Cardiac septum (tissue), 1 donor: ENCODE data around the gene IL26. TPM values are rescaled to one million over a fixed set of nuclear protein-coding genes. Genes with fewer than 3 reads are reported as not detected.
"Not testable (repeated sequence)": the region's sequence is repeated elsewhere in the genome, so short reads cannot be mapped to it uniquely, and the experiment has no call there.

Experiments used
- DNase-seq: peaks from one replicate; pipeline ENCODE4 v3.0.0-alpha.2; 2020; ENCODE audit warnings: low spot score
- intact Hi-C: fragments of 100-400 bp; cut with DNase I; formaldehyde crosslinking; loops from one replicate; pipeline ENCODE4 v1.14.0; 2022
- total RNA-seq: library from RNA; stranded (reverse); fragmentation: NEBNext Ultra II Directional; extraction: Animal tissue kit (Norgen Biotek cat#: 25700); gene quantifications from one replicate; pipeline ENCODE4 v1.2.1, GENCODE V29; 2021
- donor health status: DM: no; HTN: no; CAD: no.

Gene IL26
- total RNA-seq, 1 donor from 2014 or later: not detected

DNA sequence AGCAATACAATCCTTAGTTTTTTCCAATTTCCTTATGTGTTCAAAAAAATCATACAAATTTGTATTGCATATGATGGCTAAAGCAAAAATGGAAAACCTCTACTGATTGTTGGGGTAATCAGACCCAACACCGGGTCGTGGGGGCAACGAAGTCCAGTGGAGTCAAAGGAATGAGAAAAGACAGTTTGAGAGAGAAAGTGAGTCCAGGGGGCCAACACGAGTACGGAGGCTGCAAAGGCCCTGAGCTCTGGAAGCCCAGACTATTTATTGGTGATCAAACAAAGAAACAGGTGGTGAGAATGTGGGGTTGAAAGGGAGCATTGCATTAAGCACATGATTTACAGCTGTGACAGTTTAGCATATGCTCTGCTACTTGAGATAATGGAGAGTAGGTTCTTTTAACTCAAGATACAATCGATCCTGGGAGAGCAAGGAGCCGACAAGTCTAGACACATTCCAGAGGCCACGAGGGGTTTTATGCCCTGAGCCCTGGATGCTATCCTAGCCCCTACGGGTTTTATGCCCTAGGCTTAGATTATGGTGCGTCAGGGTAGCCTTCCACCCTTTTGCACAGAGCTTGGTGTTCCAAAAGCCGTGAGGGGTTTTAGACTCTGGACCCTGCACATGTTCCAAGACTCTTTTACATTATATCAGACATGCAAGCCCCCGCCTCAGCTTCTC lies 16.4 kb downstream of the IL26 start:
- DNase-seq, intact Hi-C loops: not testable (repeated sequence)

GRCh38 chr12:68207276-68207675 lies 18.3 kb downstream of the IL26 start:
- intact Hi-C loops: no loop called here

DNA sequence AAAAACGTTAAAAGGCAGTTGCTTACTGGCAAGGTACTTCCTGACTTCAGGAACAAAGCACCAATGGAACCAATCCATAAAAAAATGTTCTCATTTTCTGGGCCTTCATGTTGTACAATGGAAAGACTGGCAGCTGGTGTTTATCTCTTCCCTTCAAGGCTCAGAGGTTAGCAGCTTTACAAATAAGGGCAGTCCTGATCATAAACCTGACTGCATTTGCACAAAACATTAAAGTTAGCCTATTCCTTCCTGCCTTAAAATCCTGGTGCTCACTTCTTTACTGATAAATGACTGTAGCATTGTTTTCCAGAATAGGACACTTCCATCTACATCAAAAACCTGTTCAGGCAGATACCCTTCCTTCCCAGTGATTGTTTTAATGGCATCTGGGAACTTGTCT lies 19.2 kb downstream of the IL26 start:
- no peak for DNase-seq

More at GRCh38 chr12:68207276-68207675, 18.3 kb downstream of the IL26 start:
- no peak for DNase-seq

GRCh38 chr12:68203460-68203875 lies 22.1 kb downstream of the IL26 start:
- no peak for DNase-seq
- intact Hi-C loops: no loop called here

More for the DNA sequence above, 19.2 kb downstream of the IL26 start:
- intact Hi-C loops: no loop called here

DNA sequence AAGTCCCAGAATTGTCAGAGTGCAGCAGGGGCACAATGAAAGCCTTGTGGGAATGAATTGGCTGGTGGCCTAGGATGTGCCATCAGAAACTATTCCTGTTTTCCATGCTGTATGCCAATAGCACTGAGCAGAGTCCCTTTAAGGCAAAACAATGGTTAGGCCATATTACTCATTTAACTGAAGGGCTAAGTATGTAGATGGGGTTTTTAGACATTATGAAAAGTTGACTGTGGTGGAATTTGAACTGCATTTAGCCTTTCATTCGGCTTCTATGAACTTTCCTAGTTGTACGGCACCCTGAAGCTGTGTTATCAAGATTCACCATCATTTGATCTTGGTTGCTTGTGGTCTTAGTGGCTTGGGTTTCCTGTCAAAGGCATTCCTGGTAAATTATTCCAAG lies 24.8 kb downstream of the IL26 start:
- DNase-seq: no peak
- intact Hi-C loops: no loop called here

- DNase-seq: no peak
- intact Hi-C loops: no loop called here
Observed at GRCh38 chr12:68199127-68199526, 26.5 kb downstream of the IL26 start.

DNA sequence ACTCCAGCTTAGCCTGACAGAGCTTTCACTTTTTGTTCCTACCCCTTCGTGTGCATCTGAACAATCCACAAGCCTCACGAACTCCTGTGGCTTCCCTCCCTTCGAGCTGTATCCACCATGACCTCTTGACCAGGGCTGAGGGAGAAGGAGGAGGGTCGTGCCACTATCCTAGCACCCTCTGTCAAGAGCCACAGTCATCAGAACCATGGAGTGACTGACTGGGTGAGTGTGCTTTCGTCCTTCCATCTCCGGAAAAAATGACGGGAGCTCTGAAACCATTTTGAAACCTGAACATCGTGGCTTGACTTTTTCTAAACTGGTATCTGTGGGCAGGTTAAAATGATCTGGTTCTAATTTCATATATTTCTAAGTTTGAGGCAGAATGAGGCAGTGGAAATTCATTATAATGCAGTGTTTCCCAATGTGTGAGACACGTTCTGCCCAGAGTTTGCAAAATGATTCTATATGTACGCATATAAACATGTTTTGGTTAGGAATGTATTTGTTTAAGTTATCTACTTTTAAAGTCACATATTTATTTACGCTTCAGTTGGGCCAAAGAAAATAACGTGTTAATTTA lies 27.0 kb downstream of the IL26 start:
- no peak for DNase-seq
- intact Hi-C loops: no loop called here

DNA sequence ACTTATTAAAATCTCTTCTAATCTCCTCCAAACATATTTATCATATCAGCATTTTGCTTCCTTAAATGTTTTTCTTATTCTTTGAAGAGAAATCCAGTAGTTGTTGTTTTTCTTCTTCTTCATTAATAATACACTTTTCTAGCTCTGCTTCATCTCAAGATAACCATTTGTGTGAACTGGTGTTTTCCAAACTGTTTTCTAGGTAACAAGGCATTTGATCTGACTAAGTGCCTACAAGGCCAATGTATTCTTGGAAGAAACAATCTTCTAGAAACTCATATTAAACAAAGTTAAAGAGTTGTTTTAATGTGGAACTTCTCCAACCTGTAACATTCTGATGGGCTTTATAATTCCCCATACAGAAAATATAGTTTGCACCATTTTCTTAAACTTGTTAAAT lies 35.3 kb downstream of the IL26 start:
- no peak for DNase-seq
- intact Hi-C loops: no loop called here

DNA sequence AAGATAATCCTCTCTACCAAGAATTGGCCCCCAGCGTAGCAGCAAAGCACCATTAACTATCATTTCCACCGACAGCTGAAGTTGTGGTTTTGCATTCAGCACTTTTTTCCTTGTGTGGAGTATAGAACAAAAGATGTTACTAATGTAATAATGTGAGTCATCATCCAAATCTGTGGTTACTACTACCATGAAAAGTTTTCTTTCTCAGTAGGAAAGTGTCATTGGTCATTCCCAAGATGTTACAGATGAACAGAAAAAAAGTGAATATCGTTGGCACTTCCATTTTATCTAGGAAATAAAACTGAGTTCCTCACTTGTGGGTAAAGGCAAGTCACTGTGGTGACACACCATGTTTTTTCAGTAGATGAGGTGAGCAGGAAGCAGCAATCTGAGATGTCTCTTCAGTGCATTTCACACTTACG lies 35.8 kb downstream of the IL26 start:
- intact Hi-C loops: no loop called here
- DNase-seq: no peak

GRCh38 chr12:68185598-68185997 lies 40.0 kb downstream of the IL26 start:
- intact Hi-C loops: no loop called here
- DNase-seq: no peak

DNA sequence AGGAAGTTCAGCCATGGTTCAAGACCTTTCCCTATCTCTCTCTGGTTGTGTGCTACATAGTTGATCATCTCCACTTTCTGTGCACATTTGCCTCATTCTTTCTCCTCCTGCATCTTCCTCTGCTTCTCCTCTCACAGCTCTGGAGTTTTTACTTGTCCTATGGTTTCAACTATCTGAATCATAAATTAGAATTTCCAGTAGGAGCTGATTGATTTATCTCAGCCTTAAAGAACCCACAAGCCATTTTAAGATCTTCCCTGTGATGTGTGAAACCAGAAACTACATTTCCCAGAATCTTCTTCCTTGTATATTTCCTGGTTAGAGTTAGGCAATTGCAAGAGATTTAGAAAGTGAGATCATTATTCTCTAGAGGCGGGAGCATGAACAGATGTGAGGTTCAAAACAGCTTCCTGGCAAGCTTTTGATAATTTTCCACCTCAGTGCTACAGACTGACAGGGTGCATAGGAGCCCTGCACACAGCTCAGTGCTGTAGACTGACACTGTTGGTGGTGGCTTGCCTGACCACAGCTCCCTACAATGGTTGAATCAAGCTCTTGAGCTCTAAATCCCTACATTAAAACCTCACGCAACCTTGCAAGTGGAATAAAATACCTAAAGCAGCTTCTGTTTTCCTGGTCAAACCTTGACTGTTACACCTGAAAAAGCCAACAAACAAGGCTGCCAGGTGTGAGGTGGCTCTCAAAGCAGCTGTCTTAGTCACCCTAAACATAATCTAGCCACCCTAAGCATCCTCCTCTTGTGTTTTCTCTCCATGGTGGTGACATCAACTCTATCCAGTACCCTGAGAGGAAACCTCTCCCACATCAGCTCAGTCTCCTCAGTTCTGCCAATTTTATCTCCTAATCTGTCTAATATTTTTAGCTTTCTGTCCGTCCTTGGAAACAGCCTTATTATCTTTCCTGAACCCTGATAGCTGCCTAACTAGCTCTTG lies 44.5 kb downstream of the IL26 start:
- intact Hi-C loops: no loop called here
- no peak for DNase-seq

- no peak for DNase-seq
- intact Hi-C loops: no loop called here
Observed at GRCh38 chr12:68178774-68179439, 46.7 kb downstream of the IL26 start.

- no peak for DNase-seq
Observed at GRCh38 chr12:68178184-68178583, 47.4 kb downstream of the IL26 start.

GRCh38 chr12:68177562-68177961 lies 48.0 kb downstream of the IL26 start:
- intact Hi-C loops: no loop called here
- no peak for DNase-seq

More at GRCh38 chr12:68178184-68178583, 47.4 kb downstream of the IL26 start:
- intact Hi-C loops: no loop called here

GRCh38 chr12:68176257-68176656 lies 49.4 kb downstream of the IL26 start:
- intact Hi-C loops: no loop called here
- DNase-seq: no peak

DNA sequence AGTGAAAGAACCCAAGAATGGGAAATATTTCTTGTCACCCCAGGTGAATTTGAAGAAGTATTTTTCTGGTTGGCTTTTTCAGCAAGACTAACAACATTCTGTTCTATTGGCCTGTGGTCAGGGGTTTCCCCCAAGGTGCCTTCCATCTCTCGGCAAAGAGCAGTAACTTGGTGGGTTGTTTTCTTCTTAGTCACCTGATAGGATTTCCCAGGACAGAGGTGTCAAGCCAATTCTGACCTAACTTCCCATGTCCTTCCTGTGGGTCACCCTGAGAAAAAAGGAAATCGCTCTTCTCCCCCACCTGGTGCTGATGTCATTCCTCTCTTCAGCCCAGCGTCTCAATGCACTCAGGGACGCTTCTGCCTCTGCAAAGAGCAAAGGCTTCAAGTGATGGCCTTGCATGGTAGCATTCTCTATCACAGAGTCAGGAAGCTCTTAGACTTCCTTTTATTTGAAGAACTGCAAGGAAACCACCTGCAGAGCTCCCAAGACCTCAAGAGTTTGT lies 50.0 kb downstream of the IL26 start:
- intact Hi-C loops: no loop called here
- no peak for DNase-seq

GRCh38 chr12:68174761-68175160 lies 50.8 kb downstream of the IL26 start:
- DNase-seq, intact Hi-C loops: not testable (repeated sequence)

DNA sequence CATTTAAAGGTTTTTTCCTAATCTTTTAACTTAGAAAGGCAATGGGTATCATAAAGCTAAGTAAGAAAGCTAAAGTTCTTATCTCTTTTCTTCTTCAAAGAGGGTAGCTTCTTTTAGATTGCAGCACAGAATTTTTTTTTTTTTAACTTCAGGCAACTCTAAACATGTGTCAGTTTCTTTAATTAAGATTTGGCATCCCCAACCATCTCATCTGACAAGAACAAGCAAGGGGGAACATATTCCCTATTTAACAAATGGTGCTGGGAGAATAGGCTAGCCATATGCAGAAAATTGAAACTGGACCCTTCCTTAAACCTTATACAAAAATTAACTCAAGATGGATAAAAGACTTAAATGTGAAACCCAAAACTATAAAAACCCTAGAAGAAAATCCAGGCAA lies 51.8 kb downstream of the IL26 start:
- intact Hi-C loops: no loop called here
- no peak for DNase-seq

DNA sequence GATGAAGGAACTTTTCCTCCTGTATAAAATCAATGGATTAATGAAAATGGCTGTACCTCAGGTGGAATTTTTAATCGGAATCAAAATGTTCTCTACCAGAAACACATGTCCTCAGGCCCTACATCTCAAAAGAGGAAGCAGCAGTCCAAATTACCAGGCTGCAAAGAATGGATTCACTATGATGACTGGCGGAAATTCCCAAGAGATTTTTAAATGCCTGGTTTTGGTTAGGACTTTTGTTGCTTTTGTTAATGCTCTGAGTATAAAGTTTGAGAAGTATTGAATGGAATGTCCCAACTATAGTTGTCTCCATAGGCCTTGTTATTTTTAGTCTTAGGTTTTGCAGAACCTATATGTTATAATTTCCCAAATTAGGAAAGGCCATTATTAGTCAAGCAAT lies 54.9 kb downstream of the IL26 start:
- intact Hi-C loops: no loop called here
- no peak for DNase-seq
